HepG2 (cell line): Measurements from ENCODE around the gene IRF2BPL. TPM values are rescaled to one million over a fixed set of nuclear protein-coding genes. Genes with fewer than 3 reads are reported as not detected.

Source experiments
- ATAC-seq: fragments of 200-7000 bp; cut with Tn5 transposase; 3 replicates; pipeline ENCODE4 v1.9.1; 2020; ENCODE audit warnings: mild to moderate bottlenecking, moderate library complexity
- BruUV-seq: library from RNA; stranded (reverse); fragments of 400-500 nt; replicated peaks from 2 replicates; lab custom pipeline; 2021; lab: Mats Ljungman, UMichigan
- CTCF ChIA-PET: fragments of 300-600 bp; formaldehyde crosslinking; extraction: SDS; loops from one replicate; lab custom pipeline; 2021; ENCODE audit warnings: low total read pairs, inconsistent platforms, low intra/inter-chr PET ratio; lab: Yijun Ruan, JAX
- POLR2A ChIA-PET: fragments of 350-600 bp; sonication (Branson Sonifier 250); formaldehyde crosslinking; loops from one replicate; lab custom pipeline; 2020; ENCODE audit warnings: antibody characterized with exemption, inconsistent platforms; lab: Yijun Ruan, JAX
- DNase-seq: peaks from one replicate; pipeline ENCODE4 v3.0.0-alpha.2; 2015; ENCODE audit warnings: low spot score
- FAIRE-seq: peaks from 3 replicates; lab custom pipeline; 2011; peaks lifted over from hg19 to GRCh38; lab: Jason Lieb, UNC
- H2AFZ ChIP-seq: one replicate; pipeline ENCODE4 v1.6.1; 2011; ENCODE audit warnings: low read length, inconsistent platforms
- H3K27ac ChIP-seq: fragments of 300-600 bp; 3 replicates; pipeline ENCODE4 v1.8.0; 2011; ENCODE audit warnings: mixed run types, mild to moderate bottlenecking, mixed read lengths, low read length, inconsistent platforms; ENCODE audit not compliant: insufficient read depth; ENCODE audit errors: extremely low read length
- H3K27me3 ChIP-seq, 2 experiments: fragments of 200-600 bp in 1 of 2; 2 replicates in 1 of 2; 3 replicates in 1 of 2; pipeline versions ENCODE4 v1.6.0 to v1.8.0; 2011; ENCODE audit warnings: low read length in 2 of 2, mild to moderate bottlenecking in 2 of 2, moderate library complexity in 2 of 2, inconsistent platforms in 1 of 2; ENCODE audit not compliant: insufficient read depth in 2 of 2, control insufficient read depth in 1 of 2
- H3K36me3 ChIP-seq, 2 experiments: fragments of 200-600 bp in 1 of 2; replicated peaks in 1 of 2; 2 replicates in 1 of 2; 3 replicates in 1 of 2; pipeline versions ENCODE4 v1.5.1 to v1.8.0; 2011; ENCODE audit warnings: low read length in 2 of 2, inconsistent platforms in 1 of 2; ENCODE audit not compliant: insufficient read depth in 2 of 2, control insufficient read depth in 1 of 2
- H3K4me1 ChIP-seq: 2 replicates; pipeline ENCODE4 v1.5.1; 2012; ENCODE audit warnings: low read length, inconsistent platforms; ENCODE audit not compliant: insufficient read depth
- H3K4me2 ChIP-seq: 2 replicates; pipeline ENCODE4 v1.6.0; 2011; ENCODE audit warnings: low read depth, low read length, inconsistent platforms
- H3K4me3 ChIP-seq, 3 experiments: fragments of 200-600 bp in 1 of 3; sonication (generic), shearing (Covaris generic) in 1 of 3; replicated peaks in 1 of 3; 2 replicates each; pipeline ENCODE4 v1.5.1; 2011 to 2016; ENCODE audit warnings: low read length in 3 of 3, inconsistent platforms in 2 of 3, low read depth in 2 of 3, mild to moderate bottlenecking in 2 of 3, control low read depth in 1 of 3, mixed read lengths in 1 of 3; ENCODE audit not compliant: insufficient read depth in 1 of 3
- H3K79me2 ChIP-seq: one replicate; pipeline ENCODE4 v1.6.1; 2011; ENCODE audit warnings: low read length, inconsistent platforms; ENCODE audit not compliant: insufficient read depth
- H3K9ac ChIP-seq: 2 replicates; pipeline ENCODE4 v1.6.0; 2011; ENCODE audit warnings: mild to moderate bottlenecking, low read depth, low read length, inconsistent platforms; ENCODE audit not compliant: insufficient read depth
- H3K9me3 ChIP-seq: 2 replicates; pipeline ENCODE4 v1.5.1; 2012; ENCODE audit warnings: mild to moderate bottlenecking, low read length
- H4K20me1 ChIP-seq: 2 replicates; pipeline ENCODE4 v1.6.0; 2011; ENCODE audit warnings: inconsistent platforms, mild to moderate bottlenecking, low read length, moderate library complexity; ENCODE audit not compliant: insufficient read depth
- CBX5 ChIP-seq: sonication (generic); formaldehyde crosslinking; IDR thresholded peaks from 2 replicates; pipeline ENCODE4 v1.4.0; 2020; ENCODE audit warnings: missing genetic modification reagents, borderline replicate concordance
- GATAD2A ChIP-seq: IDR thresholded peaks from 2 replicates; pipeline ENCODE4 v1.6.1; 2016
- MED1 ChIP-seq: sonication (generic); formaldehyde crosslinking; IDR thresholded peaks from 2 replicates; pipeline ENCODE4 v1.4.0; 2020; ENCODE audit warnings: missing genetic modification reagents
- RARA ChIP-seq: IDR thresholded peaks from 2 replicates; pipeline ENCODE4 v1.6.1; 2016; ENCODE audit warnings: missing genetic modification reagents, missing compliant biosample characterization
- SALL1 ChIP-seq: sonication (generic); formaldehyde crosslinking; IDR thresholded peaks from 2 replicates; pipeline ENCODE4 v1.8.0; 2022; ENCODE audit warnings: mild to moderate bottlenecking, missing genetic modification reagents
- SMC3 ChIP-seq: IDR thresholded peaks from 2 replicates; pipeline ENCODE4 v1.6.1; 2011; ENCODE audit warnings: low read length, improper control_type of control experiment
- ZBTB7A ChIP-seq: sonication (generic); formaldehyde crosslinking; IDR thresholded peaks from 2 replicates; pipeline ENCODE4 v1.8.0; 2022; ENCODE audit warnings: mild to moderate bottlenecking, missing genetic modification reagents
- ZBTB7B ChIP-seq: sonication (generic); formaldehyde crosslinking; IDR thresholded peaks from 2 replicates; pipeline ENCODE4 v1.4.0; 2020; ENCODE audit warnings: missing genetic modification reagents
- ZNF124 ChIP-seq: sonication (generic); formaldehyde crosslinking; IDR thresholded peaks from 2 replicates; pipeline ENCODE4 v1.4.0; 2020; ENCODE audit warnings: missing genetic modification reagents
- ZNF205 ChIP-seq: IDR thresholded peaks from 2 replicates; pipeline ENCODE4 v1.6.1; 2018; ENCODE audit warnings: missing biosample characterization, missing genetic modification reagents
- ZNF230 ChIP-seq: sonication (generic); formaldehyde crosslinking; IDR thresholded peaks from 2 replicates; pipeline ENCODE4 v1.4.0; 2020; ENCODE audit warnings: mild to moderate bottlenecking, missing genetic modification reagents
- ZNF629 ChIP-seq: sonication (generic); formaldehyde crosslinking; conservative IDR thresholded peaks from 2 replicates; pipeline ENCODE4 v1.5.0; 2020; ENCODE audit warnings: missing genetic modification reagents
- WGBS: methylation state at CpG from one replicate; pipeline ENCODE4 v1.1.6; 2017; ENCODE audit warnings: low lambda C conversion rate; 5-methylcytosine and 5-hydroxymethylcytosine counted together
- in situ Hi-C: cut with HindIII; loops from 2 replicates; pipeline ENCODE4 v1.10.0; 2017; ENCODE audit warnings: low pct_unique_long_range_greater_than_20kb; ENCODE audit not compliant: extremely low pct_ligation_motif_present
- intact Hi-C: fragments of 100-400 bp; cut with micrococcal nuclease; formaldehyde crosslinking; loops from one replicate; pipeline ENCODE4 v1.10.0; 2022; ENCODE audit not compliant: unreplicated experiment
- polyA plus RNA-seq, 8 experiments: library from polyadenylated mRNA; depleted of rRNA in 3 of 8; stranded (reverse) in 7 of 8; unstranded in 1 of 8; fragments of >200 nt; fragmentation: Illumina TruSeq in 4 of 8; extraction: Trizol in 4 of 8; gene quantifications; 2 replicates each; pipeline versions ENCODE4 v1.2.1 to v1.2.3, GENCODE V29; 2011 to 2016; ENCODE audit warnings: low read depth in 4 of 8, missing spikeins in 1 of 8, mixed read lengths in 1 of 8; ENCODE audit not compliant: insufficient read depth in 1 of 8
- total RNA-seq, 5 experiments: library from RNA; depleted of rRNA; stranded (reverse); fragments of >200 nt; fragmentation: Illumina TruSeq; extraction: Trizol; gene quantifications; 2 replicates each; pipeline ENCODE4 v1.2.3, GENCODE V29; 2016; ENCODE audit warnings: low read depth in 1 of 5
- TF ChIP-seq, protein P1 (sequence below): IDR thresholded peaks from 2 replicates; pipeline ENCODE4 v1.6.1; 2016; ENCODE audit warnings: low read depth
- TF ChIP-seq, protein P2 (sequence below): sonication (generic); formaldehyde crosslinking; IDR thresholded peaks from 2 replicates; pipeline ENCODE4; 2020; ENCODE audit warnings: missing genetic modification reagents, mild to moderate bottlenecking, borderline replicate concordance
- TF ChIP-seq, protein P3 (sequence below): sonication (generic); formaldehyde crosslinking; IDR thresholded peaks from 2 replicates; pipeline ENCODE4 v1.5.0; 2020; ENCODE audit warnings: mild to moderate bottlenecking, missing genetic modification reagents, borderline replicate concordance

IRF2BPL gene
- total and polyA plus RNA-seq, 2 of the 13 experiments (the other 11 are each of a cell fraction or from before 2014, with no cell fraction given): 6.6 to 8.4 TPM

DNA sequence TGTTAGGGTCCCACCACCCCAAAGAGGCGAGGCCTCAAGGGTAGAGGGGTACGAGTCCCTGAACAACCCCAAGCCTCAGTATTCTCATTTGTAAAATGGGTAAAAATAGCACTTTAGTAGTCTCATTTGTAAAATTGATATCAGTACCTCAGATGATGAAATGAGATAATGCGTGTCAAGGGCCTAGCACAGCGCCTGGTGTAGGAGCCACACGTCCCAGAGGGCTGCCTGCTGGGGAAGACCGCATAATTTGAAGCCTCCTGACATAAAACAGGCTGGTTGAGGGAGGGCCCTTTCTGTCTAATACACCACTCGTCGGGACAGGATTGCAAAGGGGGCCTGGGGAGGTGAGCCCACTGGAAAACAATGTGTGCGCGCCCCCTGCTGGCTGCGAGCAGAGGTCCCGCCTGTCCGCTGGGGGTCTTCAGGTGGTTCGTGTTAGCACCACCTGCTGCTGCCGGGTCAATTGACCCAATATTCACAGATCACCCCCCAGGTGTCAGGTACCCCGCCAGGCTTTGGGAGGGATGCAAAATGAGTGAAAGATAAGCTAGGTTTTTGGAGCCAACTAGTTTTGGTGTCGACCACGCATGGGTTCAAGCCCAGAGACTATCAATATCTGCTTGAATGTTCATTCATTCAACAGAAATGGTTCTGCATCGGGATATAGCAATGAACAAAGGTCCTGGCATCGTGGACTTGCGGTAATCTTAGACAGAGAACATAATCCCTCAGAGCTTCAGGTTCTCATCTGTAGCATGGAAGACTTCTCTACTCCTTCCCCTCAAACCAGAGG is 24.7 kb upstream of the IRF2BPL start:
- H3K27ac ChIP-seq: no peak overlapping the region
- FAIRE-seq (peak; percentile 36), DNase-seq (peak; percentile 70), ATAC-seq (peak; percentile 95)
- no peaks in the 10 kb centered on the region; the same call in 1 of the 2 replicates for H3K9me3 ChIP-seq
- H3K4me2 ChIP-seq: 0 out of 2 replicates have a peak overlapping the region, but pooled peaks have one; percentile 41
- ChIA-PET CTCF (interaction anchor here (0.8 to 2.3 kb wide), 10 partner anchors 14 to 177 kb away, joined by 3 to 38 read pairs (median 6); no protein-coding TSS in a partner anchor), POLR2A (no interaction called here)
- H2AFZ ChIP-seq: no peak overlapping the region
- 17% methylated on average over 13 of the region's 21 CpGs for WGBS
- in situ Hi-C loops (no loop called here), intact Hi-C loops (loop anchor here (1.0 to 2.0 kb wide), 4 partner anchors 30 to 140 kb away; no protein-coding TSS in a partner anchor)
- H3K4me1 ChIP-seq: peaks cover 25% of the 10 kb centered on the region
- H3K9ac ChIP-seq: no peak overlapping the region
- no peaks in the 10 kb centered on the region for H3K36me3 ChIP-seq
- H3K79me2 ChIP-seq: no peaks in the 10 kb centered on the region
- no TSS peak for BruUV-seq
- no peak overlapping the region for H3K4me3 ChIP-seq
- H3K27me3 ChIP-seq: peaks cover 0 to 8% of the 10 kb centered on the region in 2 experiments; a peak in 1 of 5 replicates
- no peaks in the 10 kb centered on the region for H4K20me1 ChIP-seq
- TF ChIP-seq GATAD2A (CRISPR knock-in tag) (peak; percentile 40; the same call in 1 of the 2 replicates), CBX5 (CRISPR knock-in tag) (peak; percentile 64; the same call in 1 of the 2 replicates), SMC3 (peak; percentile 87), ZNF124 (0 out of 2 replicates have a peak, but pooled peaks have one; percentile 44), ZNF230 (CRISPR knock-in tag) (no peak), ZNF629 (peak; percentile 55; the same call in 1 of the 2 replicates), SALL1 (CRISPR knock-in tag) (peak; percentile 46), MED1 (CRISPR knock-in tag) (peak; percentile 26; the same call in 1 of the 2 replicates), ZNF205 (0 out of 2 replicates have a peak, but pooled peaks have one; percentile 47), RARA (CRISPR knock-in tag) (no peak), ZBTB7A (CRISPR knock-in tag) (peak; percentile 91), ZBTB7B (CRISPR knock-in tag) (peak; percentile 99)
- TF ChIP-seq, protein P1, sequence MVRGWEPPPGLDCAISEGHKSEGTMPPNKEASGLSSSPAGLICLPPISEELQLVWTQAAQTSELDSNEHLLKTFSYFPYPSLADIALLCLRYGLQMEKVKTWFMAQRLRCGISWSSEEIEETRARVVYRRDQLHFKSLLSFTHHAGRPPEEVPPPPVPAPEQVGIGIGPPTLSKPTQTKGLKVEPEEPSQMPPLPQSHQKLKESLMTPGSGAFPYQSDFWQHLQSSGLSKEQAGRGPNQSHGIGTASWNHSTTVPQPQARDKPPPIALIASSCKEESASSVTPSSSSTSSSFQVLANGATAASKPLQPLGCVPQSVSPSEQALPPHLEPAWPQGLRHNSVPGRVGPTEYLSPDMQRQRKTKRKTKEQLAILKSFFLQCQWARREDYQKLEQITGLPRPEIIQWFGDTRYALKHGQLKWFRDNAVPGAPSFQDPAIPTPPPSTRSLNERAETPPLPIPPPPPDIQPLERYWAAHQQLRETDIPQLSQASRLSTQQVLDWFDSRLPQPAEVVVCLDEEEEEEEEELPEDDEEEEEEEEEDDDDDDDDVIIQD (CRISPR knock-in tag): no peak
- TF ChIP-seq, protein P2, sequence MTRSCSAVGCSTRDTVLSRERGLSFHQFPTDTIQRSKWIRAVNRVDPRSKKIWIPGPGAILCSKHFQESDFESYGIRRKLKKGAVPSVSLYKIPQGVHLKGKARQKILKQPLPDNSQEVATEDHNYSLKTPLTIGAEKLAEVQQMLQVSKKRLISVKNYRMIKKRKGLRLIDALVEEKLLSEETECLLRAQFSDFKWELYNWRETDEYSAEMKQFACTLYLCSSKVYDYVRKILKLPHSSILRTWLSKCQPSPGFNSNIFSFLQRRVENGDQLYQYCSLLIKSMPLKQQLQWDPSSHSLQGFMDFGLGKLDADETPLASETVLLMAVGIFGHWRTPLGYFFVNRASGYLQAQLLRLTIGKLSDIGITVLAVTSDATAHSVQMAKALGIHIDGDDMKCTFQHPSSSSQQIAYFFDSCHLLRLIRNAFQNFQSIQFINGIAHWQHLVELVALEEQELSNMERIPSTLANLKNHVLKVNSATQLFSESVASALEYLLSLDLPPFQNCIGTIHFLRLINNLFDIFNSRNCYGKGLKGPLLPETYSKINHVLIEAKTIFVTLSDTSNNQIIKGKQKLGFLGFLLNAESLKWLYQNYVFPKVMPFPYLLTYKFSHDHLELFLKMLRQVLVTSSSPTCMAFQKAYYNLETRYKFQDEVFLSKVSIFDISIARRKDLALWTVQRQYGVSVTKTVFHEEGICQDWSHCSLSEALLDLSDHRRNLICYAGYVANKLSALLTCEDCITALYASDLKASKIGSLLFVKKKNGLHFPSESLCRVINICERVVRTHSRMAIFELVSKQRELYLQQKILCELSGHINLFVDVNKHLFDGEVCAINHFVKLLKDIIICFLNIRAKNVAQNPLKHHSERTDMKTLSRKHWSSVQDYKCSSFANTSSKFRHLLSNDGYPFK (CRISPR knock-in tag): 0 out of 2 replicates have a peak, but pooled peaks have one; percentile 42
- TF ChIP-seq, protein P3, sequence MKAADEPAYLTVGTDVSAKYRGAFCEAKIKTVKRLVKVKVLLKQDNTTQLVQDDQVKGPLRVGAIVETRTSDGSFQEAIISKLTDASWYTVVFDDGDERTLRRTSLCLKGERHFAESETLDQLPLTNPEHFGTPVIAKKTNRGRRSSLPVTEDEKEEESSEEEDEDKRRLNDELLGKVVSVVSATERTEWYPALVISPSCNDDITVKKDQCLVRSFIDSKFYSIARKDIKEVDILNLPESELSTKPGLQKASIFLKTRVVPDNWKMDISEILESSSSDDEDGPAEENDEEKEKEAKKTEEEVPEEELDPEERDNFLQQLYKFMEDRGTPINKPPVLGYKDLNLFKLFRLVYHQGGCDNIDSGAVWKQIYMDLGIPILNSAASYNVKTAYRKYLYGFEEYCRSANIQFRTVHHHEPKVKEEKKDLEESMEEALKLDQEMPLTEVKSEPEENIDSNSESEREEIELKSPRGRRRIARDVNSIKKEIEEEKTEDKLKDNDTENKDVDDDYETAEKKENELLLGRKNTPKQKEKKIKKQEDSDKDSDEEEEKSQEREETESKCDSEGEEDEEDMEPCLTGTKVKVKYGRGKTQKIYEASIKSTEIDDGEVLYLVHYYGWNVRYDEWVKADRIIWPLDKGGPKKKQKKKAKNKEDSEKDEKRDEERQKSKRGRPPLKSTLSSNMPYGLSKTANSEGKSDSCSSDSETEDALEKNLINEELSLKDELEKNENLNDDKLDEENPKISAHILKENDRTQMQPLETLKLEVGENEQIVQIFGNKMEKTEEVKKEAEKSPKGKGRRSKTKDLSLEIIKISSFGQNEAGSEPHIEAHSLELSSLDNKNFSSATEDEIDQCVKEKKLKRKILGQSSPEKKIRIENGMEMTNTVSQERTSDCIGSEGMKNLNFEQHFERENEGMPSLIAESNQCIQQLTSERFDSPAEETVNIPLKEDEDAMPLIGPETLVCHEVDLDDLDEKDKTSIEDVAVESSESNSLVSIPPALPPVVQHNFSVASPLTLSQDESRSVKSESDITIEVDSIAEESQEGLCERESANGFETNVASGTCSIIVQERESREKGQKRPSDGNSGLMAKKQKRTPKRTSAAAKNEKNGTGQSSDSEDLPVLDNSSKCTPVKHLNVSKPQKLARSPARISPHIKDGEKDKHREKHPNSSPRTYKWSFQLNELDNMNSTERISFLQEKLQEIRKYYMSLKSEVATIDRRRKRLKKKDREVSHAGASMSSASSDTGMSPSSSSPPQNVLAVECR: peak; percentile 26; the same call in 1 of the 2 replicates
